Keratinocyte (primary cell): Measurements from ENCODE around the gene TNP1. TPM values are rescaled to one million over a fixed set of nuclear protein-coding genes. Genes with fewer than 3 reads are reported as not detected.

Source experiments
- DNase-seq: peaks from one replicate; pipeline ENCODE4 v3.0.0-alpha.2; 2011; ENCODE audit warnings: low read depth, missing footprints, low spot score
- FAIRE-seq: peaks from 2 replicates; lab custom pipeline; 2011; peaks lifted over from hg19 to GRCh38; lab: Jason Lieb, UNC
- H2AFZ ChIP-seq: 2 replicates; pipeline ENCODE4 v1.6.0; 2012; ENCODE audit warnings: low read length, control low read depth, inconsistent platforms; ENCODE audit not compliant: control insufficient read depth
- H3K27ac ChIP-seq: 2 replicates; pipeline ENCODE4 v1.5.1; 2011; ENCODE audit warnings: low read length; ENCODE audit not compliant: control insufficient read depth, insufficient read depth
- H3K27me3 ChIP-seq: 3 replicates; pipeline ENCODE4 v1.6.0; 2011; ENCODE audit warnings: low read length; ENCODE audit not compliant: control insufficient read depth, insufficient read depth; ENCODE audit errors: extremely low read depth
- H3K36me3 ChIP-seq, 2 experiments: 2 replicates in 1 of 2; 3 replicates in 1 of 2; pipeline ENCODE4 v1.5.1; 2011; ENCODE audit warnings: low read length in 2 of 2, mild to moderate bottlenecking in 1 of 2; ENCODE audit not compliant: control insufficient read depth in 2 of 2, insufficient read depth in 2 of 2; ENCODE audit errors: extremely low read depth in 1 of 2
- H3K4me1 ChIP-seq: 3 replicates; pipeline ENCODE4 v1.5.1; 2011; ENCODE audit warnings: low read length; ENCODE audit not compliant: control insufficient read depth, insufficient read depth; ENCODE audit errors: extremely low read depth
- H3K4me2 ChIP-seq: 3 replicates; pipeline ENCODE4 v1.6.0; 2011; ENCODE audit warnings: low read depth, low read length; ENCODE audit not compliant: control insufficient read depth, insufficient read depth; ENCODE audit errors: extremely low read depth
- H3K4me3 ChIP-seq, 3 experiments: fragments of 200-600 bp in 1 of 3; sonication (generic) in 1 of 3; 2 replicates in 2 of 3; 3 replicates in 1 of 3; pipeline ENCODE4 v1.5.1; 2011 to 2016; ENCODE audit warnings: low read length in 3 of 3, mild to moderate bottlenecking in 3 of 3, control low read depth in 2 of 3, inconsistent platforms in 1 of 3, low read depth in 1 of 3, mixed read lengths in 1 of 3, mixed run types in 1 of 3, moderate library complexity in 1 of 3; ENCODE audit not compliant: control insufficient read depth in 2 of 3, insufficient read depth in 2 of 3; ENCODE audit errors: extremely low read depth in 1 of 3
- H3K79me2 ChIP-seq: 2 replicates; pipeline ENCODE4 v1.6.0; 2012; ENCODE audit warnings: low read length; ENCODE audit not compliant: control insufficient read depth, insufficient read depth
- H3K9ac ChIP-seq: 3 replicates; pipeline ENCODE4 v1.6.0; 2011; ENCODE audit warnings: low read length; ENCODE audit not compliant: control insufficient read depth, insufficient read depth; ENCODE audit errors: extremely low read depth
- H3K9me1 ChIP-seq: 3 replicates; pipeline ENCODE4 v1.6.0; 2011; ENCODE audit warnings: low read length; ENCODE audit not compliant: control insufficient read depth, insufficient read depth; ENCODE audit errors: extremely low read depth
- H3K9me3 ChIP-seq: 2 replicates; pipeline ENCODE4 v1.5.1; 2012; ENCODE audit warnings: low read depth, low read length; ENCODE audit not compliant: control insufficient read depth
- H4K20me1 ChIP-seq: 3 replicates; pipeline ENCODE4 v1.6.0; 2011; ENCODE audit warnings: low read length; ENCODE audit not compliant: control insufficient read depth, insufficient read depth; ENCODE audit errors: extremely low read depth
- EZH2 ChIP-seq: IDR thresholded peaks from one replicate; pipeline ENCODE4 v1.6.1; 2012; ENCODE audit warnings: inconsistent platforms, mild to moderate bottlenecking, low read length, moderate library complexity
- dilution Hi-C: fragments of 300-500 bp; cut with MboI; formaldehyde crosslinking; loops from one replicate; pipeline ENCODE4 v1.7.0; 2020; ENCODE audit warnings: low sequenced_read_pairs; ENCODE audit not compliant: extremely low pct_ligation_motif_present
- polyA plus RNA-seq, 5 experiments: library from polyadenylated mRNA; depleted of rRNA in 3 of 5; stranded (reverse) in 3 of 5; stranded (forward) in 1 of 5; unstranded in 1 of 5; fragments of >200 nt; gene quantifications; 1 replicate in 1 of 5; 2 replicates in 3 of 5; 3 replicates in 1 of 5; pipeline versions ENCODE4 v1.2.1 to v1.2.3, GENCODE V29; 2011 to 2012; ENCODE audit warnings: missing spikeins in 2 of 5, low read depth in 1 of 5, low replicate concordance in 1 of 5
- TF ChIP-seq, protein P1 (sequence below), 3 experiments: IDR thresholded peaks in 1 of 3; conservative IDR thresholded peaks in 1 of 3; optimal IDR thresholded peaks in 1 of 3; 2 replicates in 2 of 3; 3 replicates in 1 of 3; pipeline versions ENCODE3 to v1.5.1; 2011; ENCODE audit warnings: low read length in 3 of 3, mild to moderate bottlenecking in 3 of 3, moderate library complexity in 2 of 3, control low read depth in 1 of 3, inconsistent platforms in 1 of 3; ENCODE audit not compliant: insufficient read depth in 2 of 3; ENCODE audit errors: extremely low read depth in 1 of 3

The TNP1 gene
- polyA plus RNA-seq, 1 donor (not counting 4 experiments of a cell fraction or from before 2014, with no cell fraction given) = not detected

DNA sequence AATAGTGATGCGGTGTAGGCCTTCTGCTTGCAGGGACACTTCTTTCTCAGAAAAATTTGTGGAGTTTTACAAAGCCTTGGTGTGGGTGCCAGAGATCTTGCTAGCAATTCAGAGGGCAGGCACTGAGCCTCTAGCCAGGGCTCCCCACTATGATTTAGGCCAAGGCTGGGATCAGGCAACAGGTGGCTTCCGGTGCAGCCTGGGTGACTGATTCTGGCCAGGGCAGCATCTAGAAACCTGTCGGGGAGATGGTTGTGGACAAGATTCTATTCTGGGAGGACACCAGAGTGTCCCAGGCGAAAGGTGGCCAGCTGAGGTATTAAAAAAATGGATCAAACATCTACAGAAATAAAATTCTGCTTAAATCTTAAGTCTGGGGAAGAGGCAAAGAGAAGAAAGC lies 21.5 kb upstream of the TNP1 start:
- FAIRE-seq (no peak), DNase-seq (no peak)
- Histone ChIP-seq H3K36me3 (no peaks in the 10 kb centered on the region), H3K9ac (no peak overlapping the region), H3K4me2 (no peak overlapping the region), H2AFZ (no peak overlapping the region), H3K27ac (no peak overlapping the region), H3K79me2 (no peaks in the 10 kb centered on the region), H3K9me3 (no peaks in the 10 kb centered on the region), H3K4me1 (no peaks in the 10 kb centered on the region), H3K4me3 (no peak overlapping the region), H3K9me1 (no peaks in the 10 kb centered on the region), H3K27me3 (peaks cover 3% of the 10 kb centered on the region), H4K20me1 (no peaks in the 10 kb centered on the region)
- dilution Hi-C loops = no loop called here
- TF ChIP-seq EZH2 = no peak
- TF ChIP-seq, protein P1, sequence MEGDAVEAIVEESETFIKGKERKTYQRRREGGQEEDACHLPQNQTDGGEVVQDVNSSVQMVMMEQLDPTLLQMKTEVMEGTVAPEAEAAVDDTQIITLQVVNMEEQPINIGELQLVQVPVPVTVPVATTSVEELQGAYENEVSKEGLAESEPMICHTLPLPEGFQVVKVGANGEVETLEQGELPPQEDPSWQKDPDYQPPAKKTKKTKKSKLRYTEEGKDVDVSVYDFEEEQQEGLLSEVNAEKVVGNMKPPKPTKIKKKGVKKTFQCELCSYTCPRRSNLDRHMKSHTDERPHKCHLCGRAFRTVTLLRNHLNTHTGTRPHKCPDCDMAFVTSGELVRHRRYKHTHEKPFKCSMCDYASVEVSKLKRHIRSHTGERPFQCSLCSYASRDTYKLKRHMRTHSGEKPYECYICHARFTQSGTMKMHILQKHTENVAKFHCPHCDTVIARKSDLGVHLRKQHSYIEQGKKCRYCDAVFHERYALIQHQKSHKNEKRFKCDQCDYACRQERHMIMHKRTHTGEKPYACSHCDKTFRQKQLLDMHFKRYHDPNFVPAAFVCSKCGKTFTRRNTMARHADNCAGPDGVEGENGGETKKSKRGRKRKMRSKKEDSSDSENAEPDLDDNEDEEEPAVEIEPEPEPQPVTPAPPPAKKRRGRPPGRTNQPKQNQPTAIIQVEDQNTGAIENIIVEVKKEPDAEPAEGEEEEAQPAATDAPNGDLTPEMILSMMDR (optimal IDR thresholded peaks at IDR 0.05 in 1 of 3, IDR thresholded peaks at IDR 0.05 in 1 of 3, conservative IDR thresholded peaks at IDR 0.05 in 1 of 3; ENCODE audit: extremely low read depth in 1 of 3, insufficient read depth in 2 of 3, low read length in 3 of 3) = no peak

- Histone ChIP-seq H3K4me3 (no peak overlapping the region), H3K27ac (no peak overlapping the region), H3K27me3 (peaks cover 3% of the 10 kb centered on the region), H3K4me2 (no peak overlapping the region), H3K36me3 (no peaks in the 10 kb centered on the region), H3K9me3 (no peaks in the 10 kb centered on the region), H2AFZ (no peak overlapping the region), H3K9me1 (no peaks in the 10 kb centered on the region), H3K4me1 (no peaks in the 10 kb centered on the region), H3K9ac (no peak overlapping the region), H4K20me1 (no peaks in the 10 kb centered on the region), H3K79me2 (no peaks in the 10 kb centered on the region)
- TF ChIP-seq, protein P1 (optimal IDR thresholded peaks at IDR 0.05 in 1 of 3, IDR thresholded peaks at IDR 0.05 in 1 of 3, conservative IDR thresholded peaks at IDR 0.05 in 1 of 3; ENCODE audit: extremely low read depth in 1 of 3, insufficient read depth in 2 of 3, low read length in 3 of 3) = no peak
- TF ChIP-seq EZH2 = no peak
- DNase-seq = no peak
- dilution Hi-C loops = no loop called here
- no peak for FAIRE-seq
These were observed 20.8 kb upstream of the TNP1 start for GRCh38 chr2:216880509-216881184.
